Peyer's patch (tissue), 4 donors: Measurements from ENCODE around the gene NELL1. TPM values are rescaled to one million over a fixed set of nuclear protein-coding genes. Genes with fewer than 3 reads are reported as not detected.

Source experiments
- DNase-seq, 3 donors: peaks; one replicate each; pipeline ENCODE4 v3.0.0-alpha.2; 2017 to 2019
- H3K27ac ChIP-seq, 4 donors: fragments of 200-600 bp; sonication (generic); one replicate each; pipeline ENCODE4 v1.5.1; 2016 to 2019
- H3K27me3 ChIP-seq, 2 donors: fragments of 200-600 bp; sonication (generic); one replicate each; pipeline ENCODE4 v1.5.1; 2019
- H3K36me3 ChIP-seq, 3 donors: fragments of 200-600 bp; sonication (generic); one replicate each; pipeline ENCODE4 v1.5.1; 2016 to 2019
- H3K4me1 ChIP-seq, 4 donors: fragments of 200-600 bp; sonication (generic); one replicate each; pipeline ENCODE4 v1.5.1; 2016 to 2019
- H3K4me3 ChIP-seq, 4 donors: fragments of 200-600 bp; sonication (generic); 1 replicate in 3 of 4; 2 replicates in 1 of 4; pipeline ENCODE4 v1.5.1; 2016 to 2019; ENCODE audit warnings: mild to moderate bottlenecking in 1 of 4
- H3K9me3 ChIP-seq, 4 donors: fragments of 200-600 bp; sonication (generic); one replicate each; pipeline ENCODE4 v1.5.1; 2016 to 2019; ENCODE audit warnings: mild to moderate bottlenecking in 1 of 4
- POLR2A ChIP-seq, 2 donors: fragments of 450-650 bp; IDR thresholded peaks; one replicate each; pipeline ENCODE4 v1.5.1; 2017; ENCODE audit warnings: antibody characterized with exemption in 2 of 2, mild to moderate bottlenecking in 2 of 2, moderate library complexity in 2 of 2
- total RNA-seq, 4 donors: library from RNA; depleted of rRNA; stranded (reverse); fragments of >200 nt; gene quantifications; one replicate each; pipeline ENCODE4 v1.1.0, GENCODE V29; 2016
- TF ChIP-seq, protein P1 (sequence below), 6 experiments: fragments of 450-650 bp in 4 of 6; fragments of 200-600 bp in 2 of 6; sonication (generic) in 1 of 6; IDR thresholded peaks; one replicate each; pipeline ENCODE4 v1.5.1; 2017 to 2019; ENCODE audit warnings: antibody characterized with exemption in 6 of 6, mild to moderate bottlenecking in 3 of 6, moderate library complexity in 1 of 6

Gene NELL1
- total RNA-seq, 4 donors from 2014 or later = not detected

DNA sequence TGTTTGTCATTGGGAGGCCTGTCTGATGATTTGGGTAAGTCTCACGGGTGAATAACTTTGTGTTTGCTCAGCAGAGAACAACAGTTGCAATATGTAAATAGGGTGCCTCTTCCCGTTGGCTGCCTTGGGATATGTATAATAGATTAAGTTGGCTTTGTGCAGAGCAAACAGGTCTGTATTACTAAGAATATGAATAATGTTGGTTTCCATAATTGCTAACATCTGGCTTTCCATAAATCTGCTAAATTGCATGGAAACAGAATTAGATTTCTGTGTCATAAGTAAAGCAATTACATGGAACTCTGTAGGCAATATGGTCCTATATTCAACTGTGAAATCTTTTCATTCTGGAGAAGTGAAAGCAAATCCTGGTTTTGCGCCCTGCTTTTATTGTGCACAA lies 887.5 kb downstream of the NELL1 start:
- H3K27ac ChIP-seq = no peak overlapping the region
- TF ChIP-seq POLR2A (IDR thresholded peaks at IDR 0.05) = no peak
- no peak for DNase-seq
- H3K36me3 ChIP-seq = no peaks in the 10 kb centered on the region
- H3K4me3 ChIP-seq = no peak overlapping the region
- H3K27me3 ChIP-seq = no peaks in the 10 kb centered on the region
- H3K4me1 ChIP-seq = peaks cover 0 to 6% (median 0%) of the 10 kb centered on the region in 4 donors
- no peaks in the 10 kb centered on the region for H3K9me3 ChIP-seq

DNA sequence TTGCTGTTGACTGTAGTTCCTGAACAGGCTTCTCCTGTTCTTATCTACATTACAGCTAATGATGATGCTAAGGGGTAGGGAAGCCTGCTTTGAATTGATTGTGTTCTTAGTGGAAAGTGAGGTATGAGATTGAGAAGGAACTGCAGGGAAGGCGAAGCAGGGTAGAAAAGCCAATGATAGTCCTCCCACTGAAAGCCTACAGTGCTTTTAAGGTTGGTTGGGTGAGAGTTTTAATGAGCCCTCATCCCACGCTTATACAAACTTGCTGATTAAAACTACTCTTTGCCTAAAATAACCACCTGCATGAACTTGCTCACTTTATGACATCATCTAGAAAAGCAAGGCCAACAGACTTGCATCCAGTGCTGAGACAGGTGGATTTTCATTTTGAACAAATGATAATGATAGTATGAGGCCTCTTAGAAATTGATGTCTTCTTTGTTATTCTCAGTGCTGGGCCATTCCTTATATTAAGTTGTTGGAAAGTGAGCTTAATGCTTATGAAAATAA lies 891.1 kb downstream of the NELL1 start:
- H3K27me3 ChIP-seq = no peaks in the 10 kb centered on the region
- DNase-seq = no peak
- no peak overlapping the region for H3K4me3 ChIP-seq
- no peaks in the 10 kb centered on the region for H3K9me3 ChIP-seq
- TF ChIP-seq, protein P1, sequence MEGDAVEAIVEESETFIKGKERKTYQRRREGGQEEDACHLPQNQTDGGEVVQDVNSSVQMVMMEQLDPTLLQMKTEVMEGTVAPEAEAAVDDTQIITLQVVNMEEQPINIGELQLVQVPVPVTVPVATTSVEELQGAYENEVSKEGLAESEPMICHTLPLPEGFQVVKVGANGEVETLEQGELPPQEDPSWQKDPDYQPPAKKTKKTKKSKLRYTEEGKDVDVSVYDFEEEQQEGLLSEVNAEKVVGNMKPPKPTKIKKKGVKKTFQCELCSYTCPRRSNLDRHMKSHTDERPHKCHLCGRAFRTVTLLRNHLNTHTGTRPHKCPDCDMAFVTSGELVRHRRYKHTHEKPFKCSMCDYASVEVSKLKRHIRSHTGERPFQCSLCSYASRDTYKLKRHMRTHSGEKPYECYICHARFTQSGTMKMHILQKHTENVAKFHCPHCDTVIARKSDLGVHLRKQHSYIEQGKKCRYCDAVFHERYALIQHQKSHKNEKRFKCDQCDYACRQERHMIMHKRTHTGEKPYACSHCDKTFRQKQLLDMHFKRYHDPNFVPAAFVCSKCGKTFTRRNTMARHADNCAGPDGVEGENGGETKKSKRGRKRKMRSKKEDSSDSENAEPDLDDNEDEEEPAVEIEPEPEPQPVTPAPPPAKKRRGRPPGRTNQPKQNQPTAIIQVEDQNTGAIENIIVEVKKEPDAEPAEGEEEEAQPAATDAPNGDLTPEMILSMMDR (IDR thresholded peaks at IDR 0.05) = no peak
- no peak for TF ChIP-seq POLR2A (IDR thresholded peaks at IDR 0.05)
- H3K27ac ChIP-seq = no peak overlapping the region
- H3K4me1 ChIP-seq = no peaks in the 10 kb centered on the region
- no peaks in the 10 kb centered on the region for H3K36me3 ChIP-seq

DNA sequence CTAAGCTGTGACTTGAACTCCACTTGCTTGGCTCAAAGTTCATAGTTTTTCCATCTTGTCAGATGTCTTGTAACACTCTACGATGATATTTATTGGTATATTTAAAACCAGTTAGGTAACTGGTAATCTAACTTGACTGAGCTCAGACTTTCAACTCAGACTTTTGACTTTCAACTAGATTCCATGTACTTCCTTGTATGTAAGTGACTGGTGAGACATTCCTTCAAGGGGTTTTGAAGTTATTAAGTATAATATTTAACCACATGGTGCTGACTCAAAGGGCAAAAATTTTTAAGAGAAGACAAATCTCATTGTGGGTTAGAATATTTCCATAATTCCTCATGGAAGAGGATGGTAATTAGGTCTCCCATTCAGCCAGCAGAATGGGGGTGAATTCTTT lies 892.2 kb downstream of the NELL1 start:
- DNase-seq = no peak
- no peaks in the 10 kb centered on the region for H3K9me3 ChIP-seq
- H3K36me3 ChIP-seq = no peaks in the 10 kb centered on the region
- H3K4me1 ChIP-seq = no peaks in the 10 kb centered on the region
- H3K4me3 ChIP-seq = no peak overlapping the region
- no peak for TF ChIP-seq POLR2A (IDR thresholded peaks at IDR 0.05)
- TF ChIP-seq, protein P1 (IDR thresholded peaks at IDR 0.05) = no peak
- H3K27ac ChIP-seq = peak overlapping the region in 1 of 4 donors; percentile 71
- H3K27me3 ChIP-seq = no peaks in the 10 kb centered on the region

DNA sequence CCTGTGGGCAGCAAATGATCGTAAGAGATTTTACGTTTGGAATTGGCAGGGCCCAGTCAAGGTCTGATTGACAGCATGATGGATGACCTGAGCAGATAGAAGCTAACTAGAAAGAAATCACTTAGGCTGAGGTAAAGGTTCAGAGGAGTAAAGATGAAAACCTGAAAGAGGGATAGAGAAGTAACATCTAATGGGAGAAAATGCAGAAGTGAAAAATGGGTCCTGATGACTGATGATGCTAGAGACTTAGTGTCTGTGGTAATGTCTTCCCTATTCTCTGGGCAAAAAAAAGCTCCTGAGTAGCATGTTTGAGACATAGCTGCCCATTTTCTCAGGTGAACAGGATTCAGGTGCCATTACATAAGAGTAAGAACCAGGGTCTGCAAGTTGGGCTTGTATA lies 894.7 kb downstream of the NELL1 start:
- DNase-seq = no peak
- Histone ChIP-seq H3K27ac (no peak overlapping the region), H3K4me1 (no peaks in the 10 kb centered on the region), H3K9me3 (no peaks in the 10 kb centered on the region), H3K27me3 (no peaks in the 10 kb centered on the region), H3K4me3 (no peak overlapping the region), H3K36me3 (no peaks in the 10 kb centered on the region)
- TF ChIP-seq, protein P1 (IDR thresholded peaks at IDR 0.05) = no peak
- no peak for TF ChIP-seq POLR2A (IDR thresholded peaks at IDR 0.05)

DNA sequence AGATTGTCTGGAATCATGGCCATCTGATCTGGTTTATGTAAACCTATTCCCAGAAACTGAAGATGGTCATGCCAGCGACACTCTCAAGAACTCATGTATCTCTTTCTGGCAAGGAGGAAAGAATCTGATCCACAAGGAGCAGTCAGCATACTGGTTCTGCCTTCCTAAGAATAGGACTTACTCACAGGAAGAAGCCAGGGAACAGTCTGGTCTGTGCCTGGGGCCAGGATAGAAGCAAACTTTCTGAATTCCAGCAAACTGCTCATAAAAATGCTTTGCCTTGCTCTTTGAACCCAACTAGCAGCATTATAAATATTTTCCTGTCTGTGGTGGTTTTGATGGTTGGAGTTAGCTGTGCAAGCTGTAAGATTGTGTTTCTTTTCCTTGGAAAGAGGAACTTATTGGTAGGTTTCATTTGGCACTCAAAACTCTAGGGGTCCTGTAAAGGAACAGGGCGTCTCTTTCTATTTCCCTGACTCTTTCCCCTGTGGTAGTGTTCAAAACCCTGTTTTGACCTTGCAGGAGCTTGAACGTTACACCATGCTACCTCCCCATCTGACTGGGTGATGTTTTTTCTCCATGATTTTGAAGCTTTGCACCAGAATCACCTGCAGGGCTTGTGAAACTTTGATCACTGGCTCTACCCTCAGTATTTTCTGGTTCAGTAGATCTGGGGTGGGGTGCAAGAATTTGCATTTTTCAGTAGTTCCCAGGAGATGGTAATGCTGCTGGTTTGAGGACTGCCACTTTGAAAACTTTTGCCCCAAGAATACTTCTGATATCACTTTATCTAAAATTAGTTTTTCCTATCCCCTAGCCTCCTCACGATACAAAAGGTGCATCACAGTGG lies 895.7 kb downstream of the NELL1 start:
- H3K4me3 ChIP-seq = no peak overlapping the region
- no peaks in the 10 kb centered on the region for H3K4me1 ChIP-seq

More for the DNA sequence above, 895.7 kb downstream of the NELL1 start:
- H3K27me3 ChIP-seq = no peaks in the 10 kb centered on the region
- TF ChIP-seq, protein P1 (IDR thresholded peaks at IDR 0.05) = no peak
- TF ChIP-seq POLR2A (IDR thresholded peaks at IDR 0.05) = no peak
- H3K9me3 ChIP-seq = no peaks in the 10 kb centered on the region
- no peak for DNase-seq
- H3K27ac ChIP-seq = no peak overlapping the region
- H3K36me3 ChIP-seq = no peaks in the 10 kb centered on the region
